GM12891 (cell line): ENCODE results near the gene HIBADH.

Experiments
- DNase-seq: peaks from one replicate; pipeline ENCODE4 v3.0.0; 2011; ENCODE audit warnings: low spot score; ENCODE audit not compliant: insufficient read length
- FAIRE-seq: peaks from 2 replicates; lab custom pipeline; 2011; peaks lifted over from hg19 to GRCh38; lab: Jason Lieb, UNC
- PAX5 ChIP-seq: IDR thresholded peaks from 2 replicates; pipeline ENCODE4 v1.6.1; 2011; ENCODE audit warnings: low read length, moderate library complexity, mild to moderate bottlenecking; ENCODE audit not compliant: insufficient read depth, severe bottlenecking
- POLR2A ChIP-seq: IDR thresholded peaks from 2 replicates; pipeline ENCODE4 v1.6.1; 2011; ENCODE audit warnings: low read depth, low read length, control low read depth
- POLR2AphosphoS5 ChIP-seq: IDR thresholded peaks from 2 replicates; pipeline ENCODE4 v1.6.1; 2011; ENCODE audit warnings: low read depth, low read length, control low read depth
- POU2F2 ChIP-seq: IDR thresholded peaks from 2 replicates; pipeline ENCODE4 v1.6.1; 2011; ENCODE audit warnings: low read depth, mild to moderate bottlenecking, control low read depth, low read length, moderate library complexity
- SPI1 ChIP-seq: IDR thresholded peaks from 2 replicates; pipeline ENCODE4 v1.6.1; 2011; ENCODE audit warnings: low read depth, low read length, control low read depth
- TAF1 ChIP-seq: IDR thresholded peaks from 2 replicates; pipeline ENCODE4 v1.6.1; 2011; ENCODE audit warnings: low read depth, low read length, control low read depth

HIBADH gene

GRCh38 chr7:27533652-27534081 lies 129.0 kb downstream of the HIBADH start:
- TF ChIP-seq TAF1 (no peak), PAX5 (no peak)
- FAIRE-seq: no peak
- DNase-seq: no peak

GRCh38 chr7:27532314-27532713 lies 130.4 kb downstream of the HIBADH start:
- no peak for DNase-seq
- no peak for FAIRE-seq

GRCh38 chr7:27527348-27527714 lies 135.4 kb downstream of the HIBADH start:
- TF ChIP-seq POLR2A (no peak), POU2F2 (no peak), SPI1 (no peak), TAF1 (no peak), POLR2AphosphoS5 (no peak), PAX5 (no peak)
- DNase-seq (no peak), FAIRE-seq (no peak)

More at GRCh38 chr7:27532314-27532713, 130.4 kb downstream of the HIBADH start:
- TF ChIP-seq POLR2AphosphoS5 (no peak), POLR2A (no peak), SPI1 (no peak), PAX5 (no peak), POU2F2 (no peak), TAF1 (no peak)

GRCh38 chr7:27526611-27527347 lies 135.9 kb downstream of the HIBADH start:
- FAIRE-seq (no peak), DNase-seq (no peak)
- no peak for TF ChIP-seq POU2F2
- TF ChIP-seq TAF1: no peak
- TF ChIP-seq POLR2AphosphoS5: no peak
- no peak for TF ChIP-seq POLR2A
- TF ChIP-seq SPI1: no peak
- no peak for TF ChIP-seq PAX5

DNA sequence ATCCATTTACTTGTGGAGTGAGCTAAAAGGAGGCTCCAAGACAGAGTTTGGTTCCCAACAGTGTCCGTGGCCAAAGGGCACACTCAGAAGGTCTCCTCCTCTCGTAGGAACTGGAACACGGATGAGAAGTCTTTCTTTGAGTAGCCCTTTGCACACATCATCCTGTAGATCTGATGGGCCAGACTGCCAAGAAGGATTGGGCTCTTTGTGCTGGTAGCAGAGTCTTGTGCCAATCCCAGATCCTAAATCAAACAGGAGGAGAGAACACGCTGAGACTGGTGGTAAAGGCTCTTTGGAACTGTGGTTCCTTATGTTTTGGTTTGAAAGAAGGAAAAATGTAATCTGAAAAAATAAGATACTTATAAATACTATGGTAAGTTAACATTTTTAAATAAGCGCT lies 136.6 kb downstream of the HIBADH start:
- FAIRE-seq (no peak), DNase-seq (no peak)
- no peak for TF ChIP-seq PAX5
- no peak for TF ChIP-seq SPI1
- TF ChIP-seq POLR2AphosphoS5: no peak
- no peak for TF ChIP-seq POU2F2
- TF ChIP-seq TAF1: no peak
- TF ChIP-seq POLR2A: no peak

DNA sequence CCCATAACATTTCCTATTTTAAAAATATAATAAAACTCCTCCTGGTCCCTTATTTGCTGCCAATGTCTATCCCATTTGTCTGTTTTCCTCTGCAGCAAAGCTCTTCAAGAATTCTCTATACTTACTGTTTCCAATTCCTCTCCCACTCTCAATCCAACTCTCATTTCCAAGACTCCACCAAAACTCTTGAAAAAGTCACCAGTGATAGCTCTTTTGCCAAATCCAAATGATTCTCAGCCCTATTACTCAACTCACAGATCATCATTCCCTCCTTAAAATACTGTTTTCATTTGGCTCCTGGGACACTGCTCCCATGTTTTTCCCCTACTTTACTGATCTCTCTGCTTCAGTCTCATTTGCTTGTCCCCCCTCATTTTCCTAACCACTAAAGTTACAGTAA lies 139.4 kb downstream of the HIBADH start:
- no peak for FAIRE-seq
- TF ChIP-seq TAF1: no peak
- no peak for TF ChIP-seq PAX5
- no peak for TF ChIP-seq POLR2AphosphoS5
- no peak for TF ChIP-seq POLR2A
- no peak for TF ChIP-seq SPI1
- no peak for TF ChIP-seq POU2F2
- DNase-seq: no peak

GRCh38 chr7:27522566-27522965 lies 140.1 kb downstream of the HIBADH start:
- DNase-seq (no peak), FAIRE-seq (no peak)
- TF ChIP-seq SPI1 (no peak), TAF1 (no peak), POLR2AphosphoS5 (no peak), POLR2A (no peak), PAX5 (no peak), POU2F2 (no peak)

GRCh38 chr7:27520815-27521790 lies 141.6 kb downstream of the HIBADH start:
- FAIRE-seq (no peak), DNase-seq (no peak)
- no peak for TF ChIP-seq SPI1

GRCh38 chr7:27519793-27520469 lies 142.8 kb downstream of the HIBADH start:
- FAIRE-seq: no peak
- DNase-seq: no peak

More at GRCh38 chr7:27519793-27520469, 142.8 kb downstream of the HIBADH start:
- TF ChIP-seq POLR2A: no peak
- TF ChIP-seq POU2F2: no peak
- no peak for TF ChIP-seq PAX5
- TF ChIP-seq SPI1: no peak
- TF ChIP-seq TAF1: no peak
- TF ChIP-seq POLR2AphosphoS5: no peak
